Loucy (cell line): ENCODE data around the gene TNNC2.

Source experiments
- EZH2phosphoT487 ChIP-seq: fragments of 200-600 bp; IDR thresholded peaks from 2 replicates; pipeline ENCODE4 v1.6.1; 2018; ENCODE audit warnings: antibody characterized with exemption, mild to moderate bottlenecking, moderate library complexity, borderline replicate concordance
- TF ChIP-seq, protein P1 (sequence below): fragments of 200-600 bp; sonication (generic); conservative IDR thresholded peaks from 2 replicates; pipeline ENCODE4 v1.5.1; 2014; ENCODE audit warnings: mild to moderate bottlenecking, antibody characterized with exemption, low read length

DNA sequence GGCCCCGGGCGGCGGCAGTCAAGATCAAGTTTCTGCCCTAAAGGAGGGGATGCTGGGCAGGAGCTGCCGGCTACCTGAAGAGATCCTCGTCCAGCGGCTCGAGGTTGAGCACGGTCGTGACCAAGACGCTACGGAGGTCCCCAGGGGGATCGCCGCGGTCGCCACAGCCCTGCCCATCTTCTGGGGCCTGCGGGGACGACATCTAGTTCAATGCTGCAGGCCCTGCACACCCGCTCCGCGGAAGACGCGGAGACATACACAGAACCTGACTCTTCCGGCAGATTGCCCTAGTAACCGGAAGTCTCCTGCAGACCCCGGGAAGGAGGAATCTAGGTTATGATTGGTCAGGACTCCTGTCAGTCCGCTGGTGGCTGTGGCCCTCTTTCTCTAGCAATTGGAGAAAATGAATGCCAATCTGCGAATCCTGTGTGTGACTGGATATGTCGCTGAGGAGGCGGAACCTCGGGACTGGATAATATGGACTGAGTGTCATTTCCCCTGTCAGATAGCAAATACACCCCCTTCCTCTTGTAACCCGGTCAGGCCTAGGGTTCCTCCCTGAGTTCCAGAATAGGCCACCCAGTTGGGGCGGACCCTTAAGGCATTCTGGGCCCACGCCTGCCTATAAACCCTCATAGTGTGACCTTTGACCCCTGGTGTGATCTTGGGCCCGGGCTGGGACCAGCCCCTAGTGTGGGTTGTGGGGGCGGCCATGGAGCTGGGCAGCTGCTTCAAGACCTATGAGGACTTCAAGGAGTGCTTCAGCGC, 30.2 kb upstream of the TNNC2 start, which contains the start of the genes ACOT8 and ZSWIM3:
- TF ChIP-seq, protein P1, sequence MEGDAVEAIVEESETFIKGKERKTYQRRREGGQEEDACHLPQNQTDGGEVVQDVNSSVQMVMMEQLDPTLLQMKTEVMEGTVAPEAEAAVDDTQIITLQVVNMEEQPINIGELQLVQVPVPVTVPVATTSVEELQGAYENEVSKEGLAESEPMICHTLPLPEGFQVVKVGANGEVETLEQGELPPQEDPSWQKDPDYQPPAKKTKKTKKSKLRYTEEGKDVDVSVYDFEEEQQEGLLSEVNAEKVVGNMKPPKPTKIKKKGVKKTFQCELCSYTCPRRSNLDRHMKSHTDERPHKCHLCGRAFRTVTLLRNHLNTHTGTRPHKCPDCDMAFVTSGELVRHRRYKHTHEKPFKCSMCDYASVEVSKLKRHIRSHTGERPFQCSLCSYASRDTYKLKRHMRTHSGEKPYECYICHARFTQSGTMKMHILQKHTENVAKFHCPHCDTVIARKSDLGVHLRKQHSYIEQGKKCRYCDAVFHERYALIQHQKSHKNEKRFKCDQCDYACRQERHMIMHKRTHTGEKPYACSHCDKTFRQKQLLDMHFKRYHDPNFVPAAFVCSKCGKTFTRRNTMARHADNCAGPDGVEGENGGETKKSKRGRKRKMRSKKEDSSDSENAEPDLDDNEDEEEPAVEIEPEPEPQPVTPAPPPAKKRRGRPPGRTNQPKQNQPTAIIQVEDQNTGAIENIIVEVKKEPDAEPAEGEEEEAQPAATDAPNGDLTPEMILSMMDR, result no peak
- TF ChIP-seq EZH2phosphoT487, result no peak
